ENCODE results near the gene NUDT17.
A peak's percentile ranks its signal among the peaks of the same experiment; 100 is the strongest.
"Not testable (repeated sequence)": the region's sequence is repeated elsewhere in the genome, so short reads cannot be mapped to it uniquely, and the experiment has no call there.

The NUDT17 gene

DNA sequence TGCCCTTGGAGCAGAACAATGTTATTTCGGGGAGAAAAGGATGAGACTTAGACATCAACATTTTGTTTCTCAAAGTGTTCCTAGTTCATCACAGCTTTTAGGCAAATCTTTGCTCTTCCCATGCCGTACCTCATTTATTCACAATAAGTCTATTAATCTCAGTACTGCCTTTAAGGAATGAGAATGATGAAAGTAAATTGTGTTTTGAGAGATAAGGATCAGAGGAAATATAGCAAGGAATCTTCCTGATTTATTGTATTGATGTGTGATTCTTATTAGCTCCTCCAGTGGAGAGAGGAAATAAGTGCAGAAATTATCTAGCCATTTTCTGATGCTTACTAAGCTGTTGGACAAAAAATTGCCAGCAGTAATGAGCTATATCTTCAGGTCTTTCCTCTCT lies 19.4 kb upstream of the NUDT17 start:
- no peak for DNase-seq (ENCODE audit: low spot score)
- Mint-ChIP-seq H3K4me1 (ENCODE audit: low read depth) (peaks cover 26% of the 10 kb centered on the region), H3K27me3 (ENCODE audit: low read depth) (no peaks in the 10 kb centered on the region), H3K36me3 (ENCODE audit: low read depth) (peaks cover 51% of the 10 kb centered on the region), H3K27ac (peak overlapping the region; percentile 42), H3K9me3 (no peaks in the 10 kb centered on the region), H3K4me3 (peak overlapping the region; percentile 99)

DNA sequence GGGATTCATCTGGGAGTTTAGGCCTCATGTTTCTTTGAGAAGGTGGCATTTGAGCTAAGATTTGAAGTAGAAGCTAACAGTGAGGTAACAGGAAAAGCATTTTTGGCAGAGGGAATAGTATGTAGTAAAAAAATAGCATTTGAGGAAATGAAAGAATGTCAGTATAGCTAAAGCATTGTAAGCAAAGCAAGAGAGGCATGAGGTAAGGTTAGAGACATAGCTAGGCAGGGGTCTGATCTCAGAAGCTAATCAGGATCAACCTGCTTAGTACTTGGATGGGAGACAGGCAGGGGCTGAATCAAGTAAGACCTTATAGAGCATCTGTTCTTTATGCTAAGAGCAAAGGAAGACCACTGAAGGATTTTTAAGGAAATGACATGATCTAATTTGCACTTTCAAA lies 17.5 kb upstream of the NUDT17 start:
- Mint-ChIP-seq H3K4me1 (ENCODE audit: low read depth) (peaks cover 26% of the 10 kb centered on the region), H3K27ac (peak overlapping the region; percentile 14), H3K36me3 (ENCODE audit: low read depth) (peaks cover 62% of the 10 kb centered on the region), H3K4me3 (no peak overlapping the region), H3K9me3 (no peaks in the 10 kb centered on the region), H3K27me3 (ENCODE audit: low read depth) (no peaks in the 10 kb centered on the region)
- no peak for DNase-seq (ENCODE audit: low spot score)

DNA sequence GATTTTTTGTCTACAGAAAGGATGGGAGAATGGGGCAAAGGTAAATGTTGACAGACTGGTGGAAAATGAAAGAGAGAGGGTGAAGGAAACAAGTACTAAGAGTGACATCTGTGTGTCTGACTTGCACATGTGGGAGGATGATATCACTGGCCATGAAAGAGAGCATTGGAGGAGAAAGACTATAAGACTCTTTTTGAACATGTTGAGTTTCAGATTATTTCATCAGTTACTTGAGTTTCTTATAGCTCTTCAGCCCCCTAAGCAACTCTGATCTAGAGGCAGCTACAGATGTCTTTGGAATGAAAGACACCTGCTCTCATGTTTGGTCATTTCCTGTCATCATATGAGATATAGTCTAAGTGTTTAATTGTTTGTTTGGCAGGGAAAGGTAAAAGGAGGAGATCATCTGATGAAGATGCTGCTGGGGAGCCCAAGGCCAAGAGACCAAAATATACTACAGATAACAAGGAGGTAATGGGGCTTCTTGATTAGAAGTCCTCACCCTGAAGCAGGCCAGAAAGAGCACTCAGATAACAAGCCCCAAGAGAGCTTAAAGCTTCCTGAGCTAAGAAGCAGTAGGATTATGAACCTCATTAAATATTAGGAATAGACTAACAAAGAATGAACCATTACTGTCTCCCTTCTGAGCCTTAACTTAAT lies 16.9 kb upstream of the NUDT17 start:
- peaks cover 26% of the 10 kb centered on the region for H3K4me1 Mint-ChIP-seq (ENCODE audit: low read depth)
- no peaks in the 10 kb centered on the region for H3K9me3 Mint-ChIP-seq
- H3K27me3 Mint-ChIP-seq (ENCODE audit: low read depth), result no peaks in the 10 kb centered on the region
- H3K27ac Mint-ChIP-seq, result peak overlapping the region; percentile 14
- peaks cover 67% of the 10 kb centered on the region for H3K36me3 Mint-ChIP-seq (ENCODE audit: low read depth)
- no peak overlapping the region for H3K4me3 Mint-ChIP-seq
- DNase-seq (ENCODE audit: low spot score), result no peak

DNA sequence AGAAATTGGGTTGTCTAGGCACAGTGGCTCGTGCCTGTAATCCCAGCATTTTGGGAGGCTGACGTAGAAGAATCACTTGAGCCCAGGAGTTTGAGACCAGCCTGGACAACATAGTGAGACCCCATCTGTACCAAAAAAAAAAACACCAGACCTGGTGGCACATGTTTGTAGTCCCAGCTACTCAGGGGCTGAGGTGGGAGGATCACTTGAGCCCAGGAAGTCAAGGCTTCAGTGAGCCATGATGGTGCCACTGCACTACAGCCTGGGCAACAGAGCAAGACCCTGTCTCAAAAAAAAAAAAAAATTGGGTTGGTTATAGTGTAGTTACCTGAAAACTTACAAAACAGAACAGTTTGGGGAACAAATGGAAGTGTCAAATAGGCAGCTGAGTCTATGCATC lies 14.6 kb upstream of the NUDT17 start:
- DNase-seq (ENCODE audit: low spot score); H3K9me3 Mint-ChIP-seq; H3K27me3 Mint-ChIP-seq (ENCODE audit: low read depth); H3K27ac Mint-ChIP-seq; H3K4me3 Mint-ChIP-seq: not testable (repeated sequence)
- Mint-ChIP-seq H3K36me3 (ENCODE audit: low read depth) (peaks cover 66% of the 10 kb centered on the region), H3K4me1 (ENCODE audit: low read depth) (peaks cover 21% of the 10 kb centered on the region)

DNA sequence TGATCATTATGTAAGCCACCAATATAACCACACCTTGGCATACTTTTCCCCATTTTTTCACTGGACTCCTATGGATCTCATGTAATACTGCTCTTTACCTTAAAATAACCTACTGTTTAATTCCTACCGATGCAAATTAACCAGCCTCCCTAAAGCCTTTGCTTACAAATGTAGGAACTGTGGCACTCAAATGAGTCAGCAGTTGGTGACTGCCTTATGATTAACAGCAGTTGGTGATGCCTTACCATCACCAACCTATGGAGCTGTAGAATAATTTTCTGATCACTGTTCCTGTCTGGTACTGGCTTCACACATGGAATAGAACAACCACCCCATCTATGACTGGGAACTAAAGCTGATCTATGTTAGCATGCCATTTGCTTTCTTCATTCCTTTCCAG lies 7.8 kb upstream of the NUDT17 start:
- Mint-ChIP-seq H3K9me3 (no peaks in the 10 kb centered on the region), H3K36me3 (ENCODE audit: low read depth) (peaks cover 56% of the 10 kb centered on the region), H3K27me3 (ENCODE audit: low read depth) (no peaks in the 10 kb centered on the region), H3K27ac (no peak overlapping the region), H3K4me3 (no peak overlapping the region), H3K4me1 (ENCODE audit: low read depth) (no peaks in the 10 kb centered on the region)
- DNase-seq (ENCODE audit: low spot score), result no peak

DNA sequence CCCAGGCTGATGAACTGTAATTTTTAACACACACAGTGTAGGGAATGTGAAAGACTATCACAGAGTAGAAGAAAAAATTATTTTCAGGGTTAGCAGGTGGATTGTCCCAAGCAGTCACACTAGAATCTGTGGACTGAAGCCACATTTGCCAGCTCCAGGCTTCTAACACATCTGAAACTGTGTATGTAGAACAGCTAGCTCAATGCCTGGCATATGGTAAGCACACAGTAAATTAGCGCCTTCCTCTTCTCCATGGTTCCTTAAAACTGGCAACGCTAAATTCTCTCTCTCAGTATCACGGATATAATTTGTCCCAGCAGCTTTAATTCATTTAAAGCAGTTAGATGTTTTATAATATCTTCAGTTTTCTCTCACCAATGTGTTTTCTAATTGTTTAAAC lies 2.4 kb upstream of the NUDT17 start:
- Mint-ChIP-seq H3K9me3 (no peaks in the 10 kb centered on the region), H3K36me3 (ENCODE audit: low read depth) (peaks cover 29% of the 10 kb centered on the region), H3K4me3 (no peak overlapping the region), H3K27me3 (ENCODE audit: low read depth) (no peaks in the 10 kb centered on the region), H3K27ac (no peak overlapping the region), H3K4me1 (ENCODE audit: low read depth) (peaks cover 5% of the 10 kb centered on the region)
- DNase-seq (ENCODE audit: low spot score), result no peak

DNA sequence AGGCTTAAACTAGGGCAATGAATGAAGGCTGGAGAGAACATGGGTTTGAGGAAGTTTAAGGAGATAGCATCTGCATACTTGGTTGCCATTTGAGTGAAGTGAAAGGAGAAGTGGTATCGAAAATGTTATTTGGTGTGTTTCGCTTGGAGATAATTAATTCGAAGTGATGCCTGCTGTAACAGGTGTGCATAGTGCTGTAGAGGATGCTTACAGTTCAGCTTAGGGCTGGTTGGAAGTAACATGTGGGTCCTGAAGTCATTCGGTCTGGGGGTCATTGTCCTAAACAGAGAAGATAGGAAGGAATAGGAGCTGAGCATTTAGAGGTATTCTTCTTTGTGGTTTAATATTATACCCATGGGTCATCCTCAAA lies 301 bp upstream of the NUDT17 start:
- Mint-ChIP-seq H3K4me1 (ENCODE audit: low read depth) (peaks cover 5% of the 10 kb centered on the region), H3K36me3 (ENCODE audit: low read depth) (peaks cover 22% of the 10 kb centered on the region), H3K4me3 (no peak overlapping the region), H3K27ac (no peak overlapping the region), H3K9me3 (no peaks in the 10 kb centered on the region), H3K27me3 (ENCODE audit: low read depth) (no peaks in the 10 kb centered on the region)
- DNase-seq (ENCODE audit: low spot score), result no peak

DNA sequence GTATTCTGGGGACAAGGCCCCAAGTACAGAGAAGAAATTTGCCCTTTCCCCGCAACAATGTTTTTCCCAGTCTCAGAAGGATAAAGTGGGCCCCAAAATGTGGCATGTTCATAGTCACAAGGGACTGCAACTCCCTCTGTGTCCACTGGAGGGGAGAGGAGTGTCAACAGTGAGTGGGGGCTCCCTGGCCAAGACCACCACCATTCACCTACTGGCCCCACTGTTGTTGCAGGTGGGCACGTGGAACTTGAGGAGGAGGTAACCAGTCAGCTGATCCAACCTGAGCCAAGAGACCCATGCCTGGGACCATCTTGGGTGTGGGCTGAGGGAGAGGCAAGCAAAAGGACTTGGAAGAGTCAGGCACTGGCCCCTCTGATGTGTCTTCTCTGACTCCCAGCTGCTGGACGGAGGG lies 777 bp downstream of the NUDT17 start:
- Mint-ChIP-seq H3K36me3 (ENCODE audit: low read depth) (peaks cover 23% of the 10 kb centered on the region), H3K4me3 (no peak overlapping the region), H3K9me3 (no peaks in the 10 kb centered on the region), H3K27ac (peak overlapping the region; percentile 65), H3K4me1 (ENCODE audit: low read depth) (peaks cover 5% of the 10 kb centered on the region), H3K27me3 (ENCODE audit: low read depth) (no peaks in the 10 kb centered on the region)
- DNase-seq (ENCODE audit: low spot score), result no peak

DNA sequence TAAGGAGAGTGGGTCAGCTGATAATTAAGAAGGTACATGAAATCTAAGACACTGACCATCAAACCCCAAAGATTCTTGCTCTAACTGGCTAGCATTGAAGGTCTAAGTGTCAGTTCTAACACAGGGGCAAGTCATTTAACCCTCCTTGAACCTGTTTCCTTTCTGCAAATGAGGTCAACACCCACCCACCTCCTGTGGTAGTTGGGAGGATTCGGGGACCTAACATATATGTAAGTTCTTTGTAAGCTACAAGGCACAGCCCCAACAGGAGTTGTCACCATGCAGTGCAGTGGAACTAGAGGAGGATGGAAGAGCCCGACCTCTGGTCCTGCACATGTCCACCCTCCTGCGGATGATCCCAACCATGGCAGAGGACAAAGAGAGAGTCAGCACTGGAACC lies 2.4 kb downstream of the NUDT17 start:
- no peaks in the 10 kb centered on the region for H3K9me3 Mint-ChIP-seq
- H3K27me3 Mint-ChIP-seq (ENCODE audit: low read depth), result no peaks in the 10 kb centered on the region
- H3K36me3 Mint-ChIP-seq (ENCODE audit: low read depth), result peaks cover 14% of the 10 kb centered on the region
- no peak overlapping the region for H3K4me3 Mint-ChIP-seq
- no peak for DNase-seq (ENCODE audit: low spot score)
- peaks cover 5% of the 10 kb centered on the region for H3K4me1 Mint-ChIP-seq (ENCODE audit: low read depth)
- H3K27ac Mint-ChIP-seq, result no peak overlapping the region

DNA sequence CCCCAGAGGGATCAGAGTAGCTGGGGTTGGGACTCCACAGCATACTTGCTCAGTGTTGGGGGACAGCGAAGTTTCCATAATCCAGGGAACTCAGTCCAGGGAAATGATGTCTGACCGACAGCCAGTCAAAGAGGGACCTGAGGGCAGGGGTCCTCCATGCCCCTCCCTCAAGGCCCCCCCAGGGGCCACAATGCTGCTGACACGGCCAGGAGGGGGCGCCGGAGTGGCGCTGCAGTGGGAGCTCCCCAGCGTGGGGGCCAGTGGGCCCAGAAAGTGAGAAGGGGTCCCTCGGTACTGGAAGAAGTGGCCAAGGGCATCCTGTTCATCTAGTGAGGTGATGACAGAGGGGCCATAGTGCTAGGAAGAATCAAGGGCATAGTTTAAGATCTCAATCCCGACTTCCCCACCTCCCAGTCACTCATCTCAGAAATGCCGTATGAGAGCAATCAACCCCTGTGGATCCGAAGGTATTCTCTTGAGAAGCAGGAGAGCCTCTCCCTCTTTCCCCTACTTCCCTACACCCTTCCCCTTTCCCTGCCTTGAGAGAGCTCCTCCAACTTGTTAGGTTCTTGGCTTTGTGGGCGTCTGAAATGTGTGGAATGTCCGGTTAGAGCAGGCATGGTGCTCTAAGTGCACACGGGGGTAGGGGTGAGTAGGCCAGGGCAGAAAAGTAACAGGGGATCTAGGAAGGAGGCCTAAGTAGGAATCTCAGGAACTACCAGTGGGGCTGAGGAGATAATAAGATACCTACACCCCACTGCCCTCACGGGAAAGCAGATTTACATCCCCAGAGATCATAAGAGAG lies 4.1 kb downstream of the NUDT17 start:
- no peak overlapping the region for H3K27ac Mint-ChIP-seq
- no peaks in the 10 kb centered on the region for H3K9me3 Mint-ChIP-seq
- H3K27me3 Mint-ChIP-seq (ENCODE audit: low read depth), result no peaks in the 10 kb centered on the region
- DNase-seq (ENCODE audit: low spot score), result no peak
- no peak overlapping the region for H3K4me3 Mint-ChIP-seq
- H3K36me3 Mint-ChIP-seq (ENCODE audit: low read depth), result peaks cover 14% of the 10 kb centered on the region
- peaks cover 5% of the 10 kb centered on the region for H3K4me1 Mint-ChIP-seq (ENCODE audit: low read depth)

DNA sequence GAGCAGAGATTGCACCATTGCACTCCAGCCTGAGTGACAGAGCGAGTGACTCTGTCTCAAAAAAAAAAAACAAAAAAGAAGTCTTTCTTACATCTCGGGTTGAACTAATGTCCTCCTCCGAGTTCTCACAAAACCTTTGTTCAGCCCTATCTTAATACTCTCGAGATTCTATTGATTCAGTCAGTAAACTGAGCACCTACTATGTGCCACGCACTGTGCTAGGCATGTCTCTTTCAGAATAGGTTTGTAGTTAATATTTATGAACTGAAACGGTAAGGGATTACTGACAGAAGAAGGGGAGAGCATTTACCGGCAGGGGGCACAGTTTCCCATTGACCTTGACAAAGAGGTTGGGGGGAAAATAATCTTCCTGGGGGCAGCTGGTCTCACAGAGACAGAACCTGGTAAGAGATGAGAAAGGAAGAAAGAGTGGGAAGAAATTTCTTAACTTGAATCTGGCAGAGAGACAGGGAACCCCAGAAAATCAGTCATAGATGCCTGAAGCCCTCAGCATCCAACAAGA lies 10.1 kb downstream of the NUDT17 start:
- no peak overlapping the region for H3K27ac Mint-ChIP-seq
- no peaks in the 10 kb centered on the region for H3K27me3 Mint-ChIP-seq (ENCODE audit: low read depth)
- no peak overlapping the region for H3K4me3 Mint-ChIP-seq
- H3K4me1 Mint-ChIP-seq (ENCODE audit: low read depth), result peaks cover 12% of the 10 kb centered on the region
- DNase-seq (ENCODE audit: low spot score), result no peak
- peaks cover 14% of the 10 kb centered on the region for H3K36me3 Mint-ChIP-seq (ENCODE audit: low read depth)
- no peaks in the 10 kb centered on the region for H3K9me3 Mint-ChIP-seq

DNA sequence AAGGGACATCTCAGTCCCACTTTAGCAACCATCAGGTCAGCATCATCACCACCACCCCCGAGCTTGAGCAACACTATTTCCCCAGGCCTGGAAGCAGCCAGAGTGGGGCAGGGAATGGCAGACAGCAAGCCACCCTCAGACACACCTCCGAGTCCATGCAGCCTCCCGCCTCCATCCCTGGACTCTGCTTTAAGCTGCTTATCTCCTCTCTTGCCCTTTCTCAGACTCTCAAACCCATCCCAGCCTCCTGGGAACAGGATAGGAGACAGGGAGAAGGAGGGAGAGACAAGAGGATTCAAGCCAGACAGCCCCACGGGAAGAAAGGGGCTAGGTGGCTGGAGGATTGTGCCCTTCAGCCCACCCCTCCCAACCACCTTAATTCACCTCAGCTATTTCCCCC lies 11.7 kb downstream of the NUDT17 start:
- H3K27ac Mint-ChIP-seq, result no peak overlapping the region

DNA sequence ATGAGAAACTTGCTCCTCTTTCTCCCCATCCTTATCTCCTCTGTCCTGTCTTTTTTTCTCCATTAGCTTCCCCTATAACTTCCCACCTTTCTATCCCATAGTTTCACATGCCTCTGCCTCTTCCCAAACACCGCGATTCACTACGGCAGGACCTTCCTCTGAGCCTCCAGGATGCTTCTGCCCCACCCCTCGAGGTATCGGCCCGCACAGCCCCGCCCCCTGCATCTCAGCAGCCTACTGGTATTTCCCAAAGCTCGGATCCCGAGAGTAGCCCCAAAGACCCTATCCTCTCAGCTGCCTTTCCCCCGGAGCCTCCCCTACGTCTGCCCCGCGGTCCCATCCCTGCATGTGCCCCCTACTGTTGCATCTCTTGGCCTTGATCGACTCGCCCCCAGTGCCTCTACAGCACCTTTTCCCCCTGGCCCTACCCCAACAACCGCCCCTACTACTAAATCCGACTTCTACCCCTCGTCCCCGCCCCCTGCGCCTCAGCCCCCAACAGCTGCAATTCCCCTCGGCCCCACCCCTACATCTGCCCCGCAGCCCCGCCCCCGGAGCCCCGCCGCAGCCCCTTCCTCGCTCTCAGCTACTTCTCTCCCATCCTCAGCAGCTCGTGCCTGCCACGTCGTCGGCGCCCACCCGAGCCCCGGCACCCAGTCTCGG lies 12.9 kb downstream of the NUDT17 start:
- peaks cover 5% of the 10 kb centered on the region for H3K27me3 Mint-ChIP-seq (ENCODE audit: low read depth)
- DNase-seq (ENCODE audit: low spot score), result peak; percentile 33
- no peaks in the 10 kb centered on the region for H3K9me3 Mint-ChIP-seq
- H3K4me3 Mint-ChIP-seq, result peak overlapping the region; percentile 98
- H3K4me1 Mint-ChIP-seq (ENCODE audit: low read depth), result peaks cover 12% of the 10 kb centered on the region
- peaks cover 7% of the 10 kb centered on the region for H3K36me3 Mint-ChIP-seq (ENCODE audit: low read depth)
- peak overlapping the region; percentile 55 for H3K27ac Mint-ChIP-seq

More for the DNA sequence above, 11.7 kb downstream of the NUDT17 start:
- H3K9me3 Mint-ChIP-seq, result no peaks in the 10 kb centered on the region
- H3K4me3 Mint-ChIP-seq, result no peak overlapping the region
- peaks cover 12% of the 10 kb centered on the region for H3K4me1 Mint-ChIP-seq (ENCODE audit: low read depth)
- H3K27me3 Mint-ChIP-seq (ENCODE audit: low read depth), result no peaks in the 10 kb centered on the region
- DNase-seq (ENCODE audit: low spot score), result no peak
- H3K36me3 Mint-ChIP-seq (ENCODE audit: low read depth), result peaks cover 8% of the 10 kb centered on the region

DNA sequence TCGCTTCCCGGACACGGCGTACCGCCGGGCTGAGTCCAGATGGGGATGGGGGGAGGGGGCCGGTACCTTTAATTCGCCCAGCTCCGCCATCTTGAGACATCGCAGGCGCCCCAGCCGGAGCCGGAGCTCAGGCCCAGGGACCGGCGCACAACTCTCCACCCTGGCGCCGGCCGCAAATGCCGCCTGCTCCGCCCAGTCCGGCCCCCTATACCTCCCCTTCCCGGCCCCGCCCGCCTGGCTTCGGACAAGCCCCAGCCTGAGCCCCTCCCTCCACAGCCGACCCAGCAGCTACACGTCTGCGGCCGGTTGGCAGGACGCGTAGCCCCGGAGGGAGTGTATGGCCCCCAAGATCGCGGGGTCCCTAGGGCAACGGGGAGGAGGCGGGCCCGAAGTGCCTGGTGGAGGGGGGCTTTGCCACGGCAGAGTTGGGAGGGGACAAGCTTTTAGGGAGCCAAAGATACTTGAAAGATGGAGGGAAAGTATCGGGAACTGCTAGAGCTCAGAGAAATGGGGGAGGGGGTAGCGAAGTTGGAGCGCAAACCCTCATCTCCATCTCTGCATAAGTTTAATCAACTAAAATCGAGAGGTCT lies 13.6 kb downstream of the NUDT17 start, which contains the start of gene PIAS3:
PIAS3 (minus strand) TSS at position 181 of the 590 bp plus-strand sequence; CDS start at position 90, 91 bp downstream.
- no peaks in the 10 kb centered on the region for H3K9me3 Mint-ChIP-seq
- peak within 1 kb of the TSS; percentile 98 for H3K4me3 Mint-ChIP-seq
- peak; percentile 92 for DNase-seq (ENCODE audit: low spot score)
- peaks cover 12% of the 10 kb centered on the region for H3K4me1 Mint-ChIP-seq (ENCODE audit: low read depth)
- peak within 1 kb of the TSS; percentile 87 for H3K27ac Mint-ChIP-seq
- H3K36me3 Mint-ChIP-seq (ENCODE audit: low read depth), result peaks cover 7% of the 10 kb centered on the region
- H3K27me3 Mint-ChIP-seq (ENCODE audit: low read depth), result peaks cover 11% of the 10 kb centered on the region
